Body of pancreas (tissue), 4 donors: ENCODE data around the gene MLXIP.

ENCODE experiments used
- CTCF ChIP-seq, 7 experiments: fragments of 450-650 bp in 4 of 7; fragments of 200-600 bp in 3 of 7; sonication (generic) in 3 of 7; IDR thresholded peaks; one replicate each; pipeline ENCODE4 v1.5.1; 2016 to 2019; ENCODE audit warnings: antibody characterized with exemption in 7 of 7
- POLR2A ChIP-seq, 3 donors: fragments of 450-650 bp; IDR thresholded peaks; one replicate each; pipeline ENCODE4 v1.6.1; 2016; ENCODE audit warnings: antibody characterized with exemption in 3 of 3, mild to moderate bottlenecking in 2 of 3

GRCh38 chr12:122093098-122093883 lies 14.7 kb downstream of the MLXIP start:
- no peak for TF ChIP-seq POLR2A (IDR thresholded peaks at IDR 0.05)
- TF ChIP-seq CTCF (IDR thresholded peaks at IDR 0.05): no peak
